H1 (cell line): ENCODE data around the gene LEMD2. TPM values are rescaled to one million over a fixed set of nuclear protein-coding genes. Genes with fewer than 3 reads are reported as not detected.

Experiments used
- CTCF ChIA-PET: fragments of 300-600 bp; sonication (Branson Sonifier 250); formaldehyde crosslinking; loops from one replicate; lab custom pipeline; 2021; ENCODE audit not compliant: partially characterized antibody; lab: Charles Lee
- POLR2A ChIA-PET: fragments of 300-600 bp; sonication (Branson Sonifier 250); formaldehyde crosslinking; loops from one replicate; lab custom pipeline; 2021; ENCODE audit warnings: inconsistent platforms; ENCODE audit not compliant: partially characterized antibody; lab: Charles Lee
- DNase-seq, 2 experiments: peaks; one replicate each; pipeline versions ENCODE4 v3.0.0 to v3.0.0-alpha.2; 2010 to 2022; ENCODE audit warnings: low spot score in 2 of 2, low read depth in 1 of 2, mixed read lengths in 1 of 2
- FAIRE-seq: peaks from 2 replicates; lab custom pipeline; 2011; peaks lifted over from hg19 to GRCh38; lab: Jason Lieb, UNC
- H2AFZ ChIP-seq: 2 replicates; pipeline ENCODE4 v1.8.1; 2012; ENCODE audit warnings: low read length, inconsistent platforms
- H2AK5ac ChIP-seq: 2 replicates; pipeline ENCODE4 v1.6.1; 2013; ENCODE audit warnings: low read depth, low read length
- H2BK120ac ChIP-seq: replicated peaks from 2 replicates; pipeline ENCODE3; 2013; ENCODE audit warnings: low read depth, low read length, inconsistent platforms
- H2BK12ac ChIP-seq: 2 replicates; pipeline ENCODE4 v1.6.1; 2013; ENCODE audit warnings: low read depth, low read length
- H2BK15ac ChIP-seq: 2 replicates; pipeline ENCODE4 v1.6.1; 2013; ENCODE audit warnings: low read length
- H2BK20ac ChIP-seq: 2 replicates; pipeline ENCODE4 v1.6.1; 2013; ENCODE audit warnings: low read length
- H2BK5ac ChIP-seq: 2 replicates; pipeline ENCODE4 v1.6.1; 2013; ENCODE audit warnings: low read depth, low read length
- H3K14ac ChIP-seq: 2 replicates; pipeline ENCODE4 v1.6.1; 2013; ENCODE audit warnings: inconsistent platforms; ENCODE audit not compliant: insufficient read length
- H3K18ac ChIP-seq: 2 replicates; pipeline ENCODE4 v1.6.1; 2013; ENCODE audit warnings: low read length; ENCODE audit errors: extremely low read depth
- H3K23ac ChIP-seq: 2 replicates; pipeline ENCODE4 v1.6.1; 2013; ENCODE audit warnings: inconsistent platforms; ENCODE audit not compliant: insufficient read length
- H3K23me2 ChIP-seq: 2 replicates; pipeline ENCODE4 v1.6.1; 2013; ENCODE audit warnings: low read depth, low read length
- H3K27ac ChIP-seq: 2 replicates; pipeline ENCODE4 v1.6.1; 2011; ENCODE audit warnings: low read depth, low read length, inconsistent platforms
- H3K27me3 ChIP-seq, 4 experiments: replicated peaks in 1 of 4; 1 replicate in 1 of 4; 2 replicates in 3 of 4; pipeline versions ENCODE4 v1.6.1 to v1.8.1; 2011 to 2013; ENCODE audit warnings: low read length in 3 of 4, mild to moderate bottlenecking in 3 of 4, inconsistent platforms in 2 of 4, mixed read lengths in 2 of 4, moderate library complexity in 1 of 4; ENCODE audit not compliant: control insufficient read depth in 3 of 4, insufficient read depth in 3 of 4; ENCODE audit errors: extremely low read depth in 1 of 4
- H3K36me3 ChIP-seq, 4 experiments: 2 replicates each; pipeline versions ENCODE4 v1.6.1 to v1.8.1; 2011 to 2013; ENCODE audit warnings: mild to moderate bottlenecking in 4 of 4, low read length in 3 of 4, moderate library complexity in 2 of 4, control low read depth in 1 of 4, inconsistent platforms in 1 of 4; ENCODE audit not compliant: insufficient read depth in 4 of 4, control insufficient read depth in 2 of 4
- H3K4ac ChIP-seq: replicated peaks from 2 replicates; pipeline ENCODE3; 2013; ENCODE audit warnings: low read length, low read depth, mixed read lengths, inconsistent platforms; ENCODE audit not compliant: insufficient read length
- H3K4me1 ChIP-seq, 4 experiments: replicated peaks in 1 of 4; 1 replicate in 1 of 4; 2 replicates in 3 of 4; pipeline versions ENCODE4 v1.6.1 to v1.8.1; 2011 to 2013; ENCODE audit warnings: low read length in 3 of 4, inconsistent platforms in 2 of 4, mixed read lengths in 1 of 4; ENCODE audit not compliant: insufficient read depth in 4 of 4, control insufficient read depth in 3 of 4
- H3K4me2 ChIP-seq, 2 experiments: 2 replicates each; pipeline versions ENCODE4 v1.6.1 to v1.8.1; 2011 to 2013; ENCODE audit warnings: low read depth in 2 of 2, low read length in 2 of 2, control low read depth in 1 of 2, inconsistent platforms in 1 of 2, mild to moderate bottlenecking in 1 of 2; ENCODE audit not compliant: insufficient read depth in 1 of 2
- H3K4me3 ChIP-seq, 4 experiments: fragments of 200-600, 300-600 bp in 1 of 4; sonication (generic), shearing (Covaris generic), sonication (Bioruptor Twin) in 1 of 4; 2 replicates each; pipeline versions ENCODE4 v1.5.1 to v1.8.1; 2011 to 2016; ENCODE audit warnings: low read length in 4 of 4, low read depth in 3 of 4, control low read depth in 2 of 4, inconsistent platforms in 2 of 4, mild to moderate bottlenecking in 2 of 4, mixed read lengths in 1 of 4, moderate library complexity in 1 of 4; ENCODE audit not compliant: insufficient read depth in 2 of 4; ENCODE audit errors: extremely low read depth in 1 of 4
- H3K56ac ChIP-seq: replicated peaks from 2 replicates; pipeline ENCODE3; 2013; ENCODE audit warnings: low read depth, mild to moderate bottlenecking, mixed read lengths, low read length, inconsistent platforms; ENCODE audit not compliant: insufficient read length
- H3K79me1 ChIP-seq: 2 replicates; pipeline ENCODE4 v1.6.1; 2013; ENCODE audit warnings: low read depth, low read length, control low read depth
- H3K79me2 ChIP-seq, 2 experiments: 2 replicates each; pipeline versions ENCODE4 v1.6.1 to v1.8.1; 2012 to 2013; ENCODE audit warnings: low read length in 2 of 2, mild to moderate bottlenecking in 2 of 2, inconsistent platforms in 1 of 2; ENCODE audit not compliant: insufficient read depth in 2 of 2, control insufficient read depth in 1 of 2
- H3K9ac ChIP-seq, 4 experiments: replicated peaks in 1 of 4; 1 replicate in 1 of 4; 2 replicates in 3 of 4; pipeline versions ENCODE4 v1.6.1 to v1.8.1; 2011 to 2013; ENCODE audit warnings: low read depth in 3 of 4, low read length in 3 of 4, control low read depth in 2 of 4, mild to moderate bottlenecking in 2 of 4, moderate library complexity in 2 of 4, inconsistent platforms in 1 of 4; ENCODE audit errors: extremely low read depth in 1 of 4
- H3K9me3 ChIP-seq, 2 experiments: 2 replicates each; pipeline versions ENCODE4 v1.6.1 to v1.8.1; 2012 to 2013; ENCODE audit warnings: mild to moderate bottlenecking in 2 of 2, moderate library complexity in 2 of 2, control low read depth in 1 of 2, inconsistent platforms in 1 of 2, low read depth in 1 of 2, low read length in 1 of 2, mixed read lengths in 1 of 2; ENCODE audit not compliant: insufficient read depth in 2 of 2
- H4K20me1 ChIP-seq, 2 experiments: replicated peaks in 1 of 2; 2 replicates each; pipeline versions ENCODE3 to v1.8.1; 2011 to 2013; ENCODE audit warnings: inconsistent platforms in 2 of 2, low read length in 2 of 2, mild to moderate bottlenecking in 1 of 2; ENCODE audit not compliant: insufficient read depth in 2 of 2, control insufficient read depth in 1 of 2
- H4K5ac ChIP-seq: 2 replicates; pipeline ENCODE4 v1.6.1; 2013; ENCODE audit warnings: low read length, low read depth, mixed read lengths, inconsistent platforms; ENCODE audit not compliant: insufficient read length
- H4K8ac ChIP-seq: 2 replicates; pipeline ENCODE4 v1.8.0; 2013; ENCODE audit warnings: mild to moderate bottlenecking, moderate library complexity, low read length, inconsistent platforms; ENCODE audit not compliant: insufficient read depth; ENCODE audit errors: extremely low read depth
- H4K91ac ChIP-seq: replicated peaks from 2 replicates; pipeline ENCODE3; 2013; ENCODE audit warnings: low read length, mixed read lengths, inconsistent platforms; ENCODE audit not compliant: insufficient read length
- BACH1 ChIP-seq: IDR thresholded peaks from 2 replicates; pipeline ENCODE4 v1.6.1; 2012; ENCODE audit warnings: low read length, improper control_type of control experiment
- BCL11A ChIP-seq, 2 experiments: IDR thresholded peaks; one replicate each; pipeline ENCODE4 v1.6.1; 2011; ENCODE audit warnings: low read depth in 2 of 2, low read length in 2 of 2, mild to moderate bottlenecking in 2 of 2
- CBX5 ChIP-seq: fragments of 300-800, 300-1000 bp; sonication (generic); IDR thresholded peaks from 2 replicates; pipeline ENCODE4 v1.7.1; 2016; ENCODE audit warnings: antibody characterized with exemption, low read length, low read depth
- CBX8 ChIP-seq: fragments of 300-800, 300-1000 bp; sonication (generic); IDR thresholded peaks from 2 replicates; pipeline ENCODE4 v1.7.1; 2016; ENCODE audit warnings: low read depth, low read length, borderline replicate concordance
- JUN ChIP-seq: IDR thresholded peaks from 2 replicates; pipeline ENCODE4 v1.6.1; 2011; ENCODE audit warnings: low read depth, mild to moderate bottlenecking, improper control_type of control experiment, low read length
- MAFK ChIP-seq: IDR thresholded peaks from 2 replicates; pipeline ENCODE4 v1.6.1; 2012; ENCODE audit warnings: low read depth, mild to moderate bottlenecking, improper control_type of control experiment, low read length
- POLR2A ChIP-seq, 2 experiments: IDR thresholded peaks; 1 replicate in 1 of 2; 2 replicates in 1 of 2; pipeline ENCODE4 v1.6.1; 2011; ENCODE audit warnings: low read depth in 2 of 2, low read length in 2 of 2, mild to moderate bottlenecking in 2 of 2; ENCODE audit errors: control extremely low read depth in 1 of 2
- RBBP5 ChIP-seq: IDR thresholded peaks from 2 replicates; pipeline ENCODE4 v1.7.1; 2012; ENCODE audit warnings: low read depth, mild to moderate bottlenecking, inconsistent platforms, low read length, moderate library complexity, borderline replicate concordance
- SP2 ChIP-seq: IDR thresholded peaks from 2 replicates; pipeline ENCODE4 v1.6.1; 2012; ENCODE audit warnings: mild to moderate bottlenecking, low read length, inconsistent platforms
- SUZ12 ChIP-seq: fragments of 200-600 bp; sonication (generic); IDR thresholded peaks from 2 replicates; pipeline ENCODE4 v1.6.1; 2012; ENCODE audit warnings: mild to moderate bottlenecking, inconsistent platforms, low read length, moderate library complexity, mixed read lengths
- TBP ChIP-seq: IDR thresholded peaks from 2 replicates; pipeline ENCODE4 v1.6.1; 2011; ENCODE audit warnings: low read depth, low read length, improper control_type of control experiment
- YY1 ChIP-seq: IDR thresholded peaks from 2 replicates; pipeline ENCODE4 v1.6.1; 2011; ENCODE audit warnings: low read depth, mild to moderate bottlenecking, low read length
- WGBS, 2 experiments: shearing (Covaris generic) in 1 of 2; methylation state at CpG; one replicate each; pipeline versions ENCODE4 v1.1.6 to v1.1.7; 2013 to 2015; ENCODE audit warnings: low lambda C conversion rate in 2 of 2, mixed read lengths in 2 of 2, inconsistent platforms in 1 of 2, low coverage in 1 of 2, missing lambda C conversion rate in 1 of 2; ENCODE audit not compliant: insufficient replicate concordance in 2 of 2, insufficient coverage in 1 of 2, insufficient read length in 1 of 2; ENCODE audit errors: extremely low coverage in 1 of 2, missing lambda C conversion rate in 1 of 2; 5-methylcytosine and 5-hydroxymethylcytosine counted together
- polyA plus RNA-seq, 7 experiments: library from polyadenylated mRNA; depleted of rRNA in 3 of 7; stranded (reverse) in 5 of 7; unstranded in 2 of 7; fragments of >200 nt in 5 of 7; fragments of 200-250 nt in 2 of 7; gene quantifications; 1 replicate in 5 of 7; 2 replicates in 1 of 7; 4 replicates in 1 of 7; pipeline versions ENCODE4 v1.2.1 to v1.2.3, GENCODE V29; 2011 to 2013; ENCODE audit warnings: missing spikeins in 2 of 7, mixed read lengths in 2 of 7
- total RNA-seq: library from RNA; stranded (reverse); fragmentation: NEBNext Ultra II Directional; extraction: Animal tissue kit (Norgen Biotek cat#: 25700); gene quantifications from 2 replicates; pipeline ENCODE4 v1.2.1, GENCODE V29; 2021

The LEMD2 gene
- total and polyA plus RNA-seq, 2 of the 8 experiments (the other 6 are each of a cell fraction or from before 2014, with no cell fraction given) = 32.7 to 57.3 TPM

GRCh38 chr6:33803571-33804053, 14.7 kb upstream of the LEMD2 start, which contains the start of gene MLN:
MLN (minus strand) TSS chr6:33804003; CDS start chr6:33801163, 2,840 bp downstream.
- H2BK12ac ChIP-seq = 0 out of 2 replicates have a peak within 1 kb of the TSS, but pooled peaks have one; percentile 21
- no peak within 1 kb of the TSS for H2AK5ac ChIP-seq
- no peak within 1 kb of the TSS for H3K4ac ChIP-seq
- H3K36me3 ChIP-seq = no peaks in the 10 kb centered on the region
- H3K79me1 ChIP-seq = no peaks in the 10 kb centered on the region
- no peak within 1 kb of the TSS for H3K9ac ChIP-seq
- peaks cover 0 to 6% (median 1%) of the 10 kb centered on the region in 4 experiments; a peak in 3 of 7 replicates for H3K27me3 ChIP-seq
- no peak within 1 kb of the TSS; the same call in 1 of the 2 replicates for H3K18ac ChIP-seq
- no peak for FAIRE-seq
- H2BK20ac ChIP-seq = peak within 1 kb of the TSS; percentile 89
- H2BK5ac ChIP-seq = no peak within 1 kb of the TSS
- 92% methylated on average over 14 of the region's 14 CpGs; no CpG with 5 or more reads in 1 of the 2 experiments for WGBS, 2 experiments
- H3K27ac ChIP-seq = no peak within 1 kb of the TSS
- DNase-seq = no peak
- H4K91ac ChIP-seq = no peak within 1 kb of the TSS
- peak within 1 kb of the TSS; percentile 66; the same call in 1 of the 2 replicates for H2BK15ac ChIP-seq
- H2BK120ac ChIP-seq = no peak within 1 kb of the TSS
- H3K4me3 ChIP-seq = no peak within 1 kb of the TSS
- H3K23ac ChIP-seq = no peak within 1 kb of the TSS
- H3K56ac ChIP-seq = no peak within 1 kb of the TSS
- no peak within 1 kb of the TSS for H3K14ac ChIP-seq
- ChIA-PET CTCF (interaction anchor here (0.8 to 4.0 kb wide), 8 partner anchors 9 to 179 kb away, joined by 3 to 26 read pairs (median 4); no protein-coding TSS in a partner anchor), POLR2A (interaction anchor here (2.0 kb wide), 1 partner anchor 10 kb away, joined by 6 read pairs; no protein-coding TSS in a partner anchor)
- no peak within 1 kb of the TSS for H4K5ac ChIP-seq
- no peaks in the 10 kb centered on the region for H3K9me3 ChIP-seq
- no peaks in the 10 kb centered on the region for H3K23me2 ChIP-seq
- H2AFZ ChIP-seq = no peak within 1 kb of the TSS
- H3K79me2 ChIP-seq = no peaks in the 10 kb centered on the region
- H4K20me1 ChIP-seq = no peaks in the 10 kb centered on the region
- no peak within 1 kb of the TSS; the same call in 1 of the 2 replicates for H4K8ac ChIP-seq
- TF ChIP-seq RBBP5 (no peak), SUZ12 (no peak), TBP (no peak), JUN (no peak), MAFK (no peak), CBX8 (no peak), SP2 (no peak), YY1 (no peak), BACH1 (no peak), POLR2A (IDR thresholded peaks at IDR 0.05; ENCODE audit: control extremely low read depth in 1 of 2, low read depth in 2 of 2, low read length in 2 of 2) (no peak), CBX5 (no peak), BCL11A (IDR thresholded peaks at IDR 0.05; ENCODE audit: low read depth in 2 of 2, low read length in 2 of 2) (no peak)
- no peak within 1 kb of the TSS for H3K4me2 ChIP-seq
- H3K4me1 ChIP-seq = peaks cover under 1 to 16% (median 5%) of the 10 kb centered on the region in 4 experiments; a peak in 5 of 7 replicates
